Stomach (tissue), 4 donors: ENCODE results near the gene COLEC12.

ENCODE experiments used
- CTCF ChIP-seq, 7 experiments: fragments of 450-650 bp in 4 of 7; fragments of 200-600 bp in 3 of 7; sonication (generic) in 3 of 7; IDR thresholded peaks; one replicate each; pipeline ENCODE4 v1.5.1; 2016 to 2019; ENCODE audit warnings: antibody characterized with exemption in 7 of 7, control low read depth in 2 of 7, mild to moderate bottlenecking in 1 of 7
- POLR2AphosphoS5 ChIP-seq, 3 donors: sonication (generic); formaldehyde crosslinking; IDR thresholded peaks; one replicate each; pipeline ENCODE4 v1.6.1; 2016; ENCODE audit warnings: antibody characterized with exemption in 3 of 3

GRCh38 chr18:386994-387393 is 113.5 kb downstream of the COLEC12 start:
- no peak for TF ChIP-seq POLR2AphosphoS5 (IDR thresholded peaks at IDR 0.05)
- no peak for TF ChIP-seq CTCF (IDR thresholded peaks at IDR 0.05)
